Ishikawa (cell line): ENCODE measurements around the gene RADIL.

Source experiments
- EP300 ChIP-seq: IDR thresholded peaks from 2 replicates; pipeline ENCODE4 v1.6.1; 2012; ENCODE audit warnings: borderline replicate concordance
- FOXM1 ChIP-seq: IDR thresholded peaks from 2 replicates; pipeline ENCODE4 v1.6.1; 2012; ENCODE audit warnings: low read depth, borderline replicate concordance
- RAD21 ChIP-seq: IDR thresholded peaks from 2 replicates; pipeline ENCODE4 v1.6.1; 2012; ENCODE audit warnings: low read depth
- TAF1 ChIP-seq: IDR thresholded peaks from 2 replicates; pipeline ENCODE4 v1.6.1; 2012; ENCODE audit warnings: low read depth, mild to moderate bottlenecking
- TCF12 ChIP-seq: IDR thresholded peaks from 2 replicates; pipeline ENCODE4 v1.6.1; 2012; ENCODE audit warnings: low read depth
- YY1 ChIP-seq: IDR thresholded peaks from 2 replicates; pipeline ENCODE4 v1.6.1; 2012; ENCODE audit warnings: low read depth

- TF ChIP-seq EP300 (no peak), YY1 (no peak), TCF12 (no peak), RAD21 (no peak), TAF1 (no peak), FOXM1 (no peak)
Measured at GRCh38 chr7:4758791-4759190, 124.7 kb downstream of the RADIL start.
